Measurements from ENCODE around the gene CGA.
"Not testable (repeated sequence)": the region's sequence is repeated elsewhere in the genome, so short reads cannot be mapped to it uniquely, and the experiment has no call there.

The CGA gene

DNA sequence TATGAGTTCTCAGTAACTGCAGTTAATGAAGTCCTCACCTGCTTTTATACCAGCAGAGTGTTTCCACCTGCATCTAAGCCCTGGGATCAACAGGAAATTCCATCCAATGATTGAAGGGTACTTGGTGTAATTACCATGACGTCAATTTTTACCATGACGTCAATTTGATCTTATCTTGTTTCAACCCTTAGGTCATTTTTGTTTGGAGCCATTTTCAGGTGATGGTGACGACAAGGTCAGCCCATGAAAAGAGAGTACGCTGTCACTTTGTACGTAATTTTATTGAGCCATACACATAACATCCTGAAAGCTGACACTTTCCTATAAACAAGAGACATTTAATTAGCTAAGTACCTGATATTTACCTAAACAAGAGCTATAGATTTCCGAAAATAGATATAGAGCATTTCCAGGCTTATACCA, at the start of gene CGA:
Gene CGA, minus strand, starts transcription at position 20 of the 423 bp plus-strand sequence. CDS start 6,906 bp downstream, outside the sequence.
- no peak for DNase-seq (ENCODE audit: low read depth)

DNA sequence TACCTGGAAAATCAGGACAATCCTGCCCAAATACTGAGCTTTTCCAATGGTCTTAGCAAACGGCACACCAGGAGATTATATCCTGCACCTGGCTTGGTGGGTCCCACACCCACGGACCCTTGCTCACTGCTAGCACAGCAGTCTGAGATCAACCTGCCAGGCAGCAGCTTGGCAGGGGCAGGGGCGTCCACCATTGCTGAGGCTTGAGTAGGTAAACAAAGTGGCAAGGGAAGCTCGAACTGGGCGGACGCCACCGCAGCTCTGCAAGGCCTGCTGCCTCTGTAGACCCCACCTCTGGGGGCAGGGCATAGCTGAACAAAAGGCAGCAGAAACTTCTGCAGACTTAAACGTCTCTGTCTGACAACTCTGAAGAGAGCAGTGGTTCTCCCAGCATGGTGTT, 45.0 kb upstream of the CGA start:
- not testable (repeated sequence) for DNase-seq (ENCODE audit: low read depth)

DNA sequence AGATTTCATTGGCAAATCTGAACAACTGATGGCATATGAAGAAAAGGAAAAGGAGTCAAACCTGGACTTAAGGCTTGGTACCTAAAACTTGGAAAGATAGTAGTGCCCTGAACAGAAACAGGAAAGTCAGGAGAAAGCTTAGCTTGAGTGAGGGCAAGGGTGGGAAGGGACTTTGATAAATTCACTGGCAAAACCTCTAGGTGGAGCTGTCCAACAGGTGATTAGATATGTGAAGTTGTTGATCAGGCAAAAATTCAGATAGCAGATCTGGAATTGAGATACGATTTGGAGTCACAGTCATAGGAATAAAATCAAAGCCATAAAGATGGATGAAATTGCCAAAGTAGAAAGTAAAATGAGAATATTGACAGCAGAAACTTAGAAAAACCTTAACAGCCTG, 44.3 kb upstream of the CGA start:
- no peak for DNase-seq (ENCODE audit: low read depth)

DNA sequence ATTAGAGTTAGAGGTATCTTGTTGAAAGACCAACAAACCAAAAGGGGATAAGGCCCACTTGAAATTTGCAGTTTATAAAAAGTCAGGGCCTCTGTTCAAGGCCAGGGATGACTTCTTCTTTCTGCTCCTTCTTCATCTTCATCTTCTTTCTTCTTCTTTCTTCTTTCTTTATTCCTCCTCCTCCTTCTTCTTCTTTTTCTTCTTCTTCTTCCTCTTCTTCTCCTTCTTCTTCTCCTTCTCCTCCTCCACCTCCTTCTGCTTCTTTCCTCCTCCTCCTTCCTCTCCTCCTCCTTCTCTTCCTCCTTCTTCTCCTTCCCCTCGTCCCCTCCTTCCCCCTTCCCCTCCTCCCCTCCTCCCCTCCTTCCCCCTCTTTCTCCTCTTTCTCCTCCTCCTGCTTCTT, 42.1 kb upstream of the CGA start:
- no peak for DNase-seq (ENCODE audit: low read depth)

DNA sequence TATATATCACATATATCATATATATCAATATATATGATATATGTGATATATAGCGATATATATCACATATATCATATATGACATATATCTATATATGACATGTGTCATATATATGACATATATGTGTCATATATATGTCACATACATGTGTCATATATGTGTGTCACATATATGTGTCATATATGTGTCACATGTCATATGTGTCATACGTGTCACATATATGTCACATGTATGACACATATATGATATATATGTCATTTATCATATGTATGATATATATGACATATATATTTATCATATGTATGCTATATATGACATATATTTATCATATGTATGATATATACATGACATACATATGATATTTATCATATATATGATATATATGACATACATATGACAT, 32.8 kb upstream of the CGA start:
- DNase-seq (ENCODE audit: low read depth) = no peak

DNA sequence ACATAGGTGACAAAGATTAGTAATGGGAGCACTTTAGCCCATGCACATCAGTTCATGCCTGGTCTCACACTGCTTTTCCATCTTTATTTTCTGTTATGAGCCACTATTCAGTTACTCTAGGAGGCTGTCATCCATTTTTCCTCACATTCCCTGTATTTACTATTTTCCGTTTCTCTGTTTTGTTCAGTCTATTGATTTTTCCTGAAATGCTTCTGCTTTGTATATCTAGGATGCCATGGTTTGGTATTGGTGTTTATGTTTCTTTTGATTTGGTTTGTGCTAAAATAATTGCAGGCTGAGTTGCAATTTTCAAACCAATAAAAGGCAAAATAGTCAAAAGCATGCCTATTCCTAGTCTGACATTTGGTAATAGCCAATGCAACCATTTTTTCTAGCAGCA, 31.6 kb upstream of the CGA start:
- no peak for DNase-seq (ENCODE audit: low read depth)

DNA sequence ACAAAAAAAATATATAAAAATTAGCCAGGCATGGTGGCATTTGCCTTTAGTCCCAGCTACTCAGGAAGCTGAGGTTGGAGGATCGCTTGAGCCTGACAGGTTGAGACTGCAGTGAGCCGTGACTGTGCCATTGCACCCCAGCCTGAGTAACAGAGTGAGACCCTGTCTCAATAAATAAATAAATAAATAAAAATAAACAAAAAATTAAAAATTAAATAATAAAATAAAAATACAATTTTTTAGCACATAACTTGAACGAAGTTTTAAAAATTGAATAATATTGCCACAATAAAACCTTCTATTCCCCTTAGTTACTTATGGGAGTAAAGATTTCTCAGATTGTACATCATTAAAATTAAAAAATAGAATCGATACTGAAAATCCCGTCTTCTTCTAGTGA, 29.2 kb upstream of the CGA start:
- no peak for DNase-seq (ENCODE audit: low read depth)

DNA sequence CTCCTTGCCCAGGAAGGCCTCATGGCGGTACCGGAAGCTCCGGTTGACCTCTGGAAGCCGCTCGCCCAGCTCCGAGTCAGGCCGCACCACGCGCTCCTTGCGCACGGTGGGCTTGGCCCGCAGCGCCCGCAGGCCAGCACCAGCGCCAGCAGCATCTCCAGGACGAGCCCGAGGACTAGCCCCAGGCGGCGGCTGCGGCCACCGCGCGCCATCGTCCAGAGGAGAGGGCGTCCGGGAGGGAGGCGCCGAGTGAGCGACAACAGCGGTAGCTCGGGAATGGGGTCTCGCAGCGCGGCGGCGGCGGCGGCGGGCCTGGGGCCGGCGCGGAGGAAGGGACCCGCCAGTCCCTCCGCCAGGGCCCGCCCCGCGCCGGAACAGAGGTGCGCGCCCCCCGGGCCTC, 27.6 kb upstream of the CGA start:
- DNase-seq (ENCODE audit: low read depth) = no peak

DNA sequence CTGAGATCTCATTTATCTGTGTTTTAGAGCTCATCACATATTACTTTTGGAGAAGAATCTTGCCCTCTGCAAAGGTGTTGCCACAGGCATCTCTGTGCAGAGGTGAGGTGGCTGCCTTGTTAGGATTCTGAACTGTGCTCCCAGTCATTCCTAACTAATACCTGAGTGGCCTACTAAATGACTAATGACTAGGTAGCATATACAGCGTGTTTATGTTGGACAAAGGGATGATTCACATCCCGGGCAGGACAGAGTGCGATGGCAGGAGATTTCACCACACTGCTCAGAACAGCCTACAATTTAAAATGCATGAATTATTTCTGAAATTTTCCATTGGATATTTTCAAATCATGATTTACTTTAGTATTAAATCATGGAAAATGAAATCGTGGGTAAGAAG, 23.1 kb upstream of the CGA start:
- DNase-seq (ENCODE audit: low read depth) = no peak

DNA sequence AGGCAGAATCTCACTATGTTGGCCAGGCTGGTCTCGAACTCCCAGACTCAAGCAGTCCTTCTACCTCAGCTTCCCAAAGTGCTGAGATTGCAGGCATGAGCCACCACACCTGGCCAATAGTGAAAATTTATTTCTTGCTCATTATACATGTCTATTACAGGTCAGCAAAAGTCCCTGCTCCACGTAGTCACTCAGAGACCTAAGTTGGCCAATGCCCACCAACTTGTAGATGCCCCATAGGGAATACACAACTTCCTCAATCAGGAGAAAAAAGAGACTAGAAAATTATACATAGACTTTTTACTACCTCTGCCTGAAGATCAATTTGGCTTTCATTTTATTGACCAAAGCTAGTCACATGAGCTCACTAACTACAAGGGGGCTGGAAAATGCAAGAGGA, 22.0 kb upstream of the CGA start:
- no peak for DNase-seq (ENCODE audit: low read depth)

DNA sequence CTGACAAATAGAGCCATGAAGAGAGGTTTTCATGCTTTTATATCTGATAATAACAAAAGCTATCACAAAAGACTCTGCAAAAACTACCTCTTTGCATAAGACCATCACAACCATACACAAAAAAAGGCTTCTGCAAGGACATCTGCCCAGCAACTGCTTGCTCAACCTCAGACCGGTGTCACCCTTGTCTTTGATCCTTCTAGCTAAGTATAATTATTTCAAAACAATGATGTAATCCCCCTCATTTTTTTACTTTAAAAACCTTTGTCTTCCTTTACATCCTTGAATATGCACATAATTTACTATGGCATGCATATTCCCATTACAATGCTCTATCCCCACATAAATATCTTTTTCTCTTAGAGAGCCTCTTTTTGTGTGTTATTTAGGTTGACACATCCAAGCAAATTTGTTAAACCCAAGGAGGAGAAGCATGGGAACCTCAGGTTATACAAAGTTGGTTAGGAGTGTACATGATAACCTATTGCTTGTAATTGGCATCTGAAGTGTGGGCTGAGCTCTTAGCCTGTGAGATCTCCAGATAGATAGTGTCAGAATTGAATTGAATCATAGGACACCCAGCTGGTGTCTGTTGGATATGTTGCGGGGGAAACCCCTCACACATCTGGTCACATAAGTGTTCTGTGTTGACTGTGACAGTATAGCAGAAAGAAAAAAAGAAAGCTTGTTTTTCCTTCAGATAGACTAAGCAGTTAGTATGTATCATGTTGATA, 20.7 kb upstream of the CGA start:
- no peak for DNase-seq (ENCODE audit: low read depth)

DNA sequence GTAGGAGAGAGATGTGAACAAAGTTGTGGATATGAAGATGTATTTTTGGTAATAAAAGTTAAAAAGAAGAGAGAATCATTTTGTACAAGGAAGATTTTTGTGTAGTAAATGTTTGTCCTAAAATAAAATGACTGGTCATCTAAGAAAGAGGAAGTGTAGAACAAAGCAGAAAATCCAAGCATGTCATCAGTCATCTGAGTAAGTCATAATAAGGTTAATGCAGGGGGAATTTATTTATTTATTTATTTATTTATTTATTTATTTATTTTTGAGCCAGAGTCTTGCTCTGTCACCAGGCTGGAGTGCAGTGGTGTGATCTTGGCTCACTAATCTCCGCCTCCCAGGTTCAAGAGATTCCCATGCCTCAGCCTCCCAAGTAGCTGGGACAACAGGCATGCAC, 15.7 kb upstream of the CGA start:
- DNase-seq (ENCODE audit: low read depth) = no peak

DNA sequence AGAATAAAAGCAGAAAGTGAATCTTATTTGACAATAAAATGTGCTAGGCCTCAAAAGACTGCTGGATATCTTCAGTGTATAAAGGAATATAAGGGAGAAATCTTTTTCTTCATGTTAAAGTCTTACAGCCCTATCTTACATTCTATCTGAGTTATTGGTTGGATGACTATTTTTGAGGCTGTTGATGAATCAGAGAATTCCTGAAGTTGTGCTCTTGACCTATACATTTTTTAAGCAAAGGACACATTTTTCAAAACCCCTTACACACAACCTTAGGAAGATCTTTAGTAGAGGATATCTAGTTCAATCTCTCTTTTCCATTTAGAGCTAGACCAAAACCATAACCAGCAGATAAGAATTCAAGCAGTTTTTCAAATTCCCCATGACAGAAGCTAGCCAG, 10.9 kb upstream of the CGA start:
- DNase-seq (ENCODE audit: low read depth) = peak; percentile 26

DNA sequence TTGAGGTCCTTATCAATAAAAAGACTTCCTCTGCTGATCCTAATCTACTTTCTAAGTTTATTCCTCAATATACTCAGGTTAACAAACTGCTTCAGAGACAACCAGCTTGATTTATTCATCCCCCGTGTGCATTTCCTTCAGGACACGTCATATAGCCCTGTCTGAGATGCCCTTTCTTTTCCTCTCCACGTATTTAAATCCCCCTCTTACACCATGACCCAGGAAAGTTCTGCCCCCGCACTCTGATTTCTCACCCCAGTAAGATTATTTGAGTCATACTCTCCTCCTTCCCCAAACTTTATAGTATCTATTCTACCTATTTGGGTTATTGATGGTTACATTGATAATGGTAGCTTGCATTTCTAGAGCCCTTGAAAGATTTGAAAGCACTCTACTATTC, 9.8 kb upstream of the CGA start:
- no peak for DNase-seq (ENCODE audit: low read depth)

DNA sequence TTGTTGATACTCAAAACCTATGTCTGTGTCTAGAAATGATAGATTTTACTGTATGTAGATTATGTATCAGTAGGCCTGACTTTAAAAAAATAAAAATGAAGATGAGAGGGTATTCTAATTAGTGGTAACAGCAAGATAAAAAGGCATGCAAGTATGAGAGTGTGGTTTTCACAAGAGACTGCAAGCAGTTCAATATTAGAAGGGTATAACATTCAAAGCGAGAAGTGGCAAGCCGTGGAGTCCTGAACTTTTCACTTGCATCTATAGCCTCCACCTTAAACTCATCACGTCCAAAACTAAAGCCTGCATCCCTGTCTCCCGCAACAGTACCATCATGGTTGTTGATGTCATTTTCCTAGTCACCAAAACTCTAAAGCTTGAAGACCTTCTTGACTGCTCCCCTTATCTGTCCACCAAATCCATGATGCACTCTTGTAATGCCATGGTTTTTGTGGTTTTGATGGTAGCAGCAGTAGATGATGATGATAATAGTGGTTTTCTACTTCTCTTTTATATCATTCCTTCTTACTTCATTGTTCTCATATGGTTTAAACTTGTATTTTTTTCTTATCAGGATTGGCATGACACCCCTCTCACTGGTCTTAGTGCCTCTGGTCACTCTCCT, 9.2 kb upstream of the CGA start:
- DNase-seq (ENCODE audit: low read depth) = no peak

DNA sequence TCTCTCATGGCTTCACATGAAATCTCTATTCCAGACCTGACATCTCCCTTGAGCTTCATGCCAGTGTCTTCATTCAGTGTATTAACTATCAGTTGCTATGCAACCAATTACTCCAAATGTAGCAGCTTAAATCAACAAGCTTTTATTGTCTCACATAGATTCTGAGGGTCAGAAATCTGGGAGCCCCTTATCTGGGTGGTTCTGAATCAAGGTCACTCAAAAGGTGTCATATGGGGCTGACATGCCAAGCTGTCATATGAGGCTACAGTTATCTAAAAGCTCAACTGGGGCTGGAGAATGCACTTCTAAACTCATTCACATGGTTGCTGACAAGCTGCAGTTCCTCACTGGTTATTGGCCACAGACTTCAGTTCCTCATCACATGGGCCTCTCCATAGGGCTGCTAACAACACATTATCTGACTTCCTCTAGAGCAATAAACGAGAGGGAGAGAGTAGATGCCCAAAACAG, 7.3 kb upstream of the CGA start:
- no peak for DNase-seq (ENCODE audit: low read depth)

DNA sequence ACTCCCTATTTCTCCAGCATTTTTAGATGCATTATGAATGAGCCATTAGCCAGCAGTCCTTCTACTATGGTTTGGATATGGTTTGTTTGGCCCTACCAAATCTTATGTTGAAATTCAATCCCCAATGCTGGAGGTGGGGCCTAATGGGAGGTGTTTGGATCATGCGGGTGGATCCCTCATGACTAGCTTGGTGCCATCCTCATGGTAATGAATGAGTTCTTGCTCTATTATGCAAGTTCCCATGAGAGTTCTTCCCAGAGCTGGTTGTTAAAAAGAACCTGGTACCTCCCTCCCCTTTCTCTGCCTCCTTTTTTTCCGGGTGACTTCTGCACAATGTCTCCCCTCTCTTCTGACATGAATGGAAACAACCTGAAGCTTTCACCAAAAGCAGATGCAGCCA, 6.2 kb upstream of the CGA start:
- no peak for DNase-seq (ENCODE audit: low read depth)

DNA sequence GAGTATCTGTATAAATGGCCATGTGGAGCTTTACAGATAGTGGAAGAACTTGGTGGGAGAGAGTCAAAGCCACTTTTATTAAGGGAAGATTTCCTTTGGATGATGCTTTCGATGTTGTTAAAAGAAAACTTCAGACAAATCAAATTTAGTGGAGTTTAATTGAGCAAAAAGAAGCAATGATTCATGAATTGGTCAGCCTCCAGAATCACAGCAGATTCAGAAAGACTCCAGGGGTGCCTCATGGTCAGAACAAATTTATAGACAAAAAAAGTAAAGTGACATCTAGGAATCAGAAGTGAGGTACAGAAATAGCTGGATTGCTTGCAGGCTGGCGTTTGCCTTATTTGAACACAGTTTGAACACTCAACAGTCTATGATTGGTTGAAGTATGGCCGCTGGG, 5.3 kb upstream of the CGA start:
- no peak for DNase-seq (ENCODE audit: low read depth)

DNA sequence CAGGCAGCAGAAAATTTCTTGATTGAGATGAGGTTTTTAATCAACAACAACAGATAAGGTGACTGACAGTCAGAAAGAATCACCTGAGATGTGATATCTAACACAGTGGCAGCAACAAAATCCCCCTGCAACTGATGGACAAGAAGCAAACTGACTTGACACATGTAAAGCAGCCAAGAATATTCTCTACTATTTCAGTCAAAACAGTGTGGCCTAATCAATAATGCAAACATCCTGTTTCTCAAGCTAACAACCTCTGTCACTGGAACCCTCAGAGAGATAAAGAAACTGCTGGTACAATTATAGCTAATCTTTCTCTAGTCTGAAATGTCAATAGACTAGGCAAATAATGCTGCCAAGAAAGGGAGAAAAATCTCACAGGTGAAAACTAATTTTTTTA, 4.6 kb upstream of the CGA start:
- no peak for DNase-seq (ENCODE audit: low read depth)

DNA sequence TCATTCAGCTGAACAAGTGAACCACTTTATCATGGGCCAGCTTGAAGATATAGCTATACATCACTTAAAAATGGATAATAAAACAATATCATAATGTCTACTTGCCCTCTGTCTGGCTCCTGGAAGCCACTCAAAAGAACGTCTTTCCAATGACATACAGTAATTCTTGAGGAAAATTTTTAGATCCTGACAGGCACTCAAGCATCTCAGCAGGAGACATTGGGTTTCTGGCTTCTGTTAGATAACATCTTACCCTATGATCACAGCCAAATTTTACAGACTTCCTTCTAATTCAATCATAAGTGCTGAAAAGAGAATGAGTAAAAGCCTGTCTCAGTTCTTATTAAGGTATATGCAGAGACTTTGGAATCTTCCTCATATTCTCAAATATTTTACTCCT, 330 bp downstream of the CGA start:
- DNase-seq (ENCODE audit: low read depth) = no peak

DNA sequence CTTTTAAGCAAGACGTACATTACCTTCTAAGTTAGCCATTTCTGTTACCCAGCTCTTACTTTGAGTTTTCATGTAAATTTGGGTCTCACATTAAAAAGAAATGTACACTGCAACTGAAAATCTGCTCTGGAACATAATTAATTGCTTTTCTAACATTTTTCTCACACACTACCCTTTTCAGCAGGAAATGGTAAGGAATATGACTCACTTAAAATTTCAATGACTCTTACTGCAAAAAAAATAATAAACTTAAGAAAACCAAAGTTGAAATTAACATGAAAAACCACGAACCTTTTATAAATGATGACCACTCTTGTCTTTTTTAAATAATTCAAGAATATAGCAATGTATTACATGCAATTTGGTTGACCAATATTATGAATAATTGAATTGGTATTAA, 1.3 kb downstream of the CGA start:
- no peak for DNase-seq (ENCODE audit: low read depth)

DNA sequence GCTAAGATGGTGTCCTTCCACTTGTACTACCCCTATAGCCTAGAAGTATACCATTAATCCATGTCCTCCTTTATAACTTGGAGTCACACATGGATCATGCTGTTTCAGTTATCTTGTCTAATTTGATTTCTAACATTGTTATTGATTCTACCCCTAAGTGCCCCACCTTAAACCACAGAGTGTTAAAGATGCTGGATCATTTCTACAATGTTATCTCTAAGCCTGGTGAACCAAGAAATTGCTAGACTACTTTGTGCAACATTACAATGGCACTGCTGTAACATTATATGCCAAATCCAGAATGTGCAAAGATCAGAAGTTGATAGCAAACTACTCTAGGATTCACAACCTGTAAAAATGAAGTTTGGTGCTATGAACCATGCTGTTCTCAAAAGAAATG, 1.7 kb downstream of the CGA start:
- DNase-seq (ENCODE audit: low read depth) = no peak

DNA sequence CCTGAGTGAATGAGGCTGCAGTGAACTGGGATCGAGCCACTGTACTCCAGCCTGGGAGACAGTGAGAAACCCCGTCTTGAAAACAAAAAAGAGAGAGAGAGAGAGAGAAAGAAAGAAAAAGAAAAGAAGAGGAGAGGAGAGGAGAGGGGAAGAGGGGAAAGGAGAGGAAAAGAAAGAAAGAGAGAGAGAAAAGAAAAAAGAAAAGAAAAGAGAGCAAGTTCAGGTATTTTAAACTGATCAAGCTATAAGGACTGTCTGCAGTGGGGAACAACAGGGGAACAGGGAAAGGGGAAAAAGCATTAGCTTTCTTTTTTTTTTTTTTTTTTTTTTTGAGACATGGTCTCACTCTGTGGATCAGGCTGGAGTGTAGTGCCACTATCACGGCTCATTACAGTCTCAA, 2.5 kb downstream of the CGA start:
- DNase-seq (ENCODE audit: low read depth) = no peak

DNA sequence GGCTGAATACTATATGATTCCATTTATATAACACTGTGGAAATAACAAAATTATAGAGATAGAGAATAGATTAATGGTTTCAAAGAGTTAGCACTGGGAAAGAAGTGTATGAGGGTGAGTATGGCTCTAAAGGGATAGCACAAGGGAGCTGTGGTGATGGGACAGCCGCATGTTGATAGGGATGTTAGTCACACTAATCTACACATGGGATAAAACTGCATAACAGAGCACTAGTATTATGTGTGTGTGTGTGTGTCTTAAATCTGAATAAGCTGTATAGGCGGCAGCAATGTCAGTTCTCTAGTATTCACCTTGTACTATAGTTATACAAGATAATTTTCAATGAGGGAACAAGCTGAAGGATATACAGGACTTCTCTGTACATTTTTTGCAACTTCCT, 5.8 kb downstream of the CGA start:
- DNase-seq (ENCODE audit: low read depth) = no peak

All from non-pigmented ciliary epithelial cell (primary cell).